HCT116 (cell line): Measurements from ENCODE around the gene FATE1. TPM values are rescaled to one million over a fixed set of nuclear protein-coding genes. Genes with fewer than 3 reads are reported as not detected.

Experiments used
- ATAC-seq: fragments of 200-7000 bp; cut with Tn5 transposase; 2 replicates; pipeline ENCODE4 v1.9.1; 2020; ENCODE audit warnings: mild to moderate bottlenecking, moderate library complexity
- BruUV-seq: library from RNA; stranded (reverse); fragments of 400-500 nt; replicated peaks from 2 replicates; lab custom pipeline; 2021; lab: Mats Ljungman, UMichigan
- CTCF ChIA-PET: fragments of 300-600 bp; sonication (Branson Sonifier 250); formaldehyde crosslinking; loops from one replicate; lab custom pipeline; 2021; ENCODE audit warnings: antibody characterized with exemption; lab: Charles Lee
- POLR2A ChIA-PET: fragments of 300-600, 350-600 bp; sonication (Branson Sonifier 250); formaldehyde crosslinking; loops from one replicate; lab custom pipeline; 2021; ENCODE audit warnings: antibody characterized with exemption; lab: Charles Lee
- RAD21 ChIA-PET, 2 experiments: fragments of 300-600 bp; sonication (Branson Sonifier 250); formaldehyde crosslinking; loops; one replicate each; lab custom pipeline; 2023; ENCODE audit warnings: low total read pairs in 2 of 2; ENCODE audit not compliant: uncharacterized antibody in 2 of 2, unreplicated experiment in 2 of 2, low non-redundant PET in 1 of 2; lab: Charles Lee
- DNase-seq: peaks from one replicate; pipeline ENCODE4 v3.0.0-alpha.2; 2010; ENCODE audit warnings: low read depth, low spot score
- H2AFZ ChIP-seq: fragments of 200-600 bp; shearing (Covaris generic), sonication (generic); 2 replicates; pipeline ENCODE4 v1.6.1; 2017; ENCODE audit warnings: low read depth, mixed run types, mixed read lengths, antibody characterized with exemption, low read length; ENCODE audit not compliant: poor library complexity, severe bottlenecking
- H3K27ac ChIP-seq: 2 replicates; pipeline ENCODE4 v1.5.1; 2012; ENCODE audit warnings: low read depth, low read length
- H3K27me3 ChIP-seq: fragments of 200-600 bp; sonication (generic); 2 replicates; pipeline ENCODE4 v1.6.1; 2016; ENCODE audit warnings: mixed run types, low read length, mixed read lengths; ENCODE audit not compliant: insufficient read depth
- H3K36me3 ChIP-seq, 2 experiments: fragments of 200-500 bp in 1 of 2; fragments of 200-600 bp in 1 of 2; sonication (Bioruptor generic) in 1 of 2; sonication (generic) in 1 of 2; 2 replicates each; pipeline versions ENCODE4 v1.5.1 to v1.6.1; 2014 to 2016; ENCODE audit warnings: low read length in 2 of 2, inconsistent platforms in 1 of 2, mixed read lengths in 1 of 2, mixed run types in 1 of 2; ENCODE audit not compliant: insufficient read depth in 2 of 2, control insufficient read depth in 1 of 2
- H3K4me1 ChIP-seq, 2 experiments: fragments of 200-600 bp in 1 of 2; sonication (generic) in 1 of 2; 2 replicates each; pipeline versions ENCODE4 v1.5.1 to v1.6.1; 2012 to 2017; ENCODE audit warnings: low read length in 2 of 2, inconsistent platforms in 1 of 2, mild to moderate bottlenecking in 1 of 2, mixed read lengths in 1 of 2, mixed run types in 1 of 2, moderate library complexity in 1 of 2; ENCODE audit not compliant: insufficient read depth in 2 of 2, control insufficient read depth in 1 of 2
- H3K4me2 ChIP-seq: fragments of 200-600 bp; sonication (generic); 2 replicates; pipeline ENCODE4 v1.6.1; 2017; ENCODE audit warnings: mixed run types, low read length, mixed read lengths
- H3K4me3 ChIP-seq, 2 experiments: fragments of 200-600 bp in 1 of 2; sonication (generic) in 1 of 2; replicated peaks in 1 of 2; 2 replicates each; pipeline ENCODE4 v1.5.1; 2011 to 2016; ENCODE audit warnings: low read length in 2 of 2, control low read depth in 1 of 2, low read depth in 1 of 2, mild to moderate bottlenecking in 1 of 2, mixed read lengths in 1 of 2, mixed run types in 1 of 2
- H3K79me2 ChIP-seq: fragments of 200-600 bp; sonication (generic); 2 replicates; pipeline ENCODE4 v1.6.1; 2017; ENCODE audit warnings: mild to moderate bottlenecking, mixed run types, low read length, moderate library complexity, mixed read lengths; ENCODE audit not compliant: insufficient read depth
- H3K9ac ChIP-seq: fragments of 200-600 bp; sonication (generic); 2 replicates; pipeline ENCODE4 v1.6.1; 2016; ENCODE audit warnings: low read length, mixed read lengths
- H3K9me2 ChIP-seq: fragments of 200-600 bp; sonication (generic), shearing (Covaris generic); 2 replicates; pipeline ENCODE4 v1.6.1; 2017; ENCODE audit warnings: mixed run types, mild to moderate bottlenecking, moderate library complexity; ENCODE audit not compliant: insufficient read depth
- H3K9me3 ChIP-seq, 2 experiments: fragments of 200-500 bp in 1 of 2; fragments of 200-600 bp in 1 of 2; sonication (Bioruptor generic) in 1 of 2; sonication (generic) in 1 of 2; 2 replicates each; pipeline ENCODE4 v1.6.1; 2014 to 2017; ENCODE audit warnings: low read length in 2 of 2, mixed read lengths in 2 of 2, inconsistent platforms in 1 of 2, low read depth in 1 of 2, mild to moderate bottlenecking in 1 of 2, mixed run types in 1 of 2, moderate library complexity in 1 of 2; ENCODE audit not compliant: control insufficient read depth in 1 of 2, insufficient read depth in 1 of 2
- H4K20me1 ChIP-seq: fragments of 200-600 bp; sonication (generic), shearing (Covaris generic); 2 replicates; pipeline ENCODE4 v1.6.1; 2017; ENCODE audit warnings: mixed run types, mild to moderate bottlenecking, moderate library complexity; ENCODE audit not compliant: insufficient read depth
- CBX3 ChIP-seq: IDR thresholded peaks from 2 replicates; pipeline ENCODE4 v1.6.1; 2012; ENCODE audit warnings: low read depth
- CEBPB ChIP-seq: IDR thresholded peaks from 2 replicates; pipeline ENCODE4 v1.6.1; 2012; ENCODE audit warnings: low read depth
- EGR1 ChIP-seq: IDR thresholded peaks from 2 replicates; pipeline ENCODE4 v1.6.1; 2012; ENCODE audit warnings: low read depth
- JUND ChIP-seq: IDR thresholded peaks from 2 replicates; pipeline ENCODE4 v1.6.1; 2012
- RAD21 ChIP-seq: IDR thresholded peaks from 2 replicates; pipeline ENCODE4 v1.6.1; 2012; ENCODE audit warnings: low read depth, mild to moderate bottlenecking
- ZFX ChIP-seq: fragments of 450-650 bp; IDR thresholded peaks from 2 replicates; pipeline ENCODE4 v1.6.1; 2017
- intact Hi-C: fragments of 100-400 bp; cut with micrococcal nuclease; formaldehyde crosslinking; loops from 2 replicates; pipeline ENCODE4 v1.10.0; 2022
- total RNA-seq: library from RNA; stranded (reverse); gene quantifications from one replicate; pipeline ENCODE4 v1.2.1, GENCODE V29; 2021; ENCODE audit not compliant: unreplicated experiment
- TF ChIP-seq, protein P1 (sequence below): IDR thresholded peaks from 2 replicates; pipeline ENCODE4 v1.6.1; 2011; ENCODE audit warnings: mild to moderate bottlenecking, low read length, moderate library complexity; ENCODE audit not compliant: insufficient replicate concordance; ENCODE audit errors: extremely low read depth
- TF ChIP-seq, protein P2 (sequence below): IDR thresholded peaks from 2 replicates; pipeline ENCODE4 v1.6.1; 2012; ENCODE audit warnings: low read depth
- TF ChIP-seq, protein P3 (sequence below), 3 experiments: fragments of 200-600 bp in 1 of 3; sonication (generic) in 1 of 3; IDR thresholded peaks in 2 of 3; conservative IDR thresholded peaks in 1 of 3; 2 replicates each; pipeline ENCODE4 v1.5.1; 2012 to 2017; ENCODE audit warnings: low read depth in 2 of 3, low read length in 2 of 3, antibody characterized with exemption in 1 of 3, borderline replicate concordance in 1 of 3, control low read depth in 1 of 3, mild to moderate bottlenecking in 1 of 3, mixed read lengths in 1 of 3, mixed run types in 1 of 3, moderate library complexity in 1 of 3; ENCODE audit not compliant: insufficient read depth in 1 of 3

FATE1 gene
- total RNA-seq, 1 experiment from 2014 or later, result not detected

- TF ChIP-seq RAD21 (no peak), JUND (no peak), ZFX (no peak)
- TF ChIP-seq, protein P1, sequence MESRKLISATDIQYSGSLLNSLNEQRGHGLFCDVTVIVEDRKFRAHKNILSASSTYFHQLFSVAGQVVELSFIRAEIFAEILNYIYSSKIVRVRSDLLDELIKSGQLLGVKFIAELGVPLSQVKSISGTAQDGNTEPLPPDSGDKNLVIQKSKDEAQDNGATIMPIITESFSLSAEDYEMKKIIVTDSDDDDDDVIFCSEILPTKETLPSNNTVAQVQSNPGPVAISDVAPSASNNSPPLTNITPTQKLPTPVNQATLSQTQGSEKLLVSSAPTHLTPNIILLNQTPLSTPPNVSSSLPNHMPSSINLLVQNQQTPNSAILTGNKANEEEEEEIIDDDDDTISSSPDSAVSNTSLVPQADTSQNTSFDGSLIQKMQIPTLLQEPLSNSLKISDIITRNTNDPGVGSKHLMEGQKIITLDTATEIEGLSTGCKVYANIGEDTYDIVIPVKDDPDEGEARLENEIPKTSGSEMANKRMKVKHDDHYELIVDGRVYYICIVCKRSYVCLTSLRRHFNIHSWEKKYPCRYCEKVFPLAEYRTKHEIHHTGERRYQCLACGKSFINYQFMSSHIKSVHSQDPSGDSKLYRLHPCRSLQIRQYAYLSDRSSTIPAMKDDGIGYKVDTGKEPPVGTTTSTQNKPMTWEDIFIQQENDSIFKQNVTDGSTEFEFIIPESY, result no peak
These were observed 37.0 kb downstream of the FATE1 start (continued) for GRCh38 chrX:151752847-151753246.

DNA sequence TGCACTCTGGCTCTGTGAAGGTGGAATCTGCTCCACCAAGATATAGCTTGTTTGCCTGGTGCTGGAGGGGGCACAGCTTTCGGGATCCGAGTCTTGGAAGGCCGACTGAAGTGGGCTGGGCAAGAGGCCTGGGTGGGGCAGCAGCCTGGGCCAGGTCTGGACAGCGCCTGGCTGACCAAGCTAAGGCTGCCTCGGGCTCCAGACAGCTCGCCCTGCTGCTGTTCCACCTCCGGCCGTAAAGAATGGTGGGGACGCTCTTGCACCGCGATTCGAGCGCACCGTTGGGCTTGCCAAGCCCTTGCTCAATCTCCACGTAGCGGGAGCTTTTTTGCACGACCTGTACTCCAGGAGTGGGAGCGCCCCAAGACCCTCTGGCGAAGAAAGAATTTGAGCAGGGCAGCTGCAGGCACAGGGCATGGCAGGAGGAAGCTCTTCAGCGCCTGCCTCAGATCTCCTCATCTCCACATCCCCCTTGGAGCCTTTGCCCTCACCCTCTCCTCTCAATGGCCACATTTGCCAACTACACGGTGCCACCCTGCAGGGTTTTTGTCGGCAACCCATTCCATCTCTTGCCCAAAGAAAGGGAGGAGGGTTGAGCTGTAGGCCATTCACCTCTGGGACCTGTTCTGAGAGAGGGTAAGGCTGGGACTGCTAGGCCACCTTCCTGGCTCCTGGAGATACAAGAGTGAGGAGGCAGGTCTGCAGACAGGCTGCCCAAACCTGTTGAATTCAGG lies 37.6 kb downstream of the FATE1 start:
- POLR2A ChIA-PET, result no interaction called here
- no peak overlapping the region for H3K4me3 ChIP-seq
- no peaks in the 10 kb centered on the region for H3K9me2 ChIP-seq
- no TSS peak for BruUV-seq
- peaks cover 4 to 7% of the 10 kb centered on the region in 2 experiments; a peak in 2 of 4 replicates for H3K4me1 ChIP-seq
- H3K27me3 ChIP-seq, result no peaks in the 10 kb centered on the region; the same call in 1 of the 2 replicates
- DNase-seq (peak; percentile 13), ATAC-seq (peak; percentile 93)
- H4K20me1 ChIP-seq, result no peaks in the 10 kb centered on the region
- no peak overlapping the region for H3K27ac ChIP-seq
- RAD21 ChIA-PET, result interaction anchor here (1.2 to 2.1 kb wide), 2 partner anchors 879 kb away, joined by 10 to 11 read pairs; no protein-coding TSS in a partner anchor
- TF ChIP-seq, protein P2, sequence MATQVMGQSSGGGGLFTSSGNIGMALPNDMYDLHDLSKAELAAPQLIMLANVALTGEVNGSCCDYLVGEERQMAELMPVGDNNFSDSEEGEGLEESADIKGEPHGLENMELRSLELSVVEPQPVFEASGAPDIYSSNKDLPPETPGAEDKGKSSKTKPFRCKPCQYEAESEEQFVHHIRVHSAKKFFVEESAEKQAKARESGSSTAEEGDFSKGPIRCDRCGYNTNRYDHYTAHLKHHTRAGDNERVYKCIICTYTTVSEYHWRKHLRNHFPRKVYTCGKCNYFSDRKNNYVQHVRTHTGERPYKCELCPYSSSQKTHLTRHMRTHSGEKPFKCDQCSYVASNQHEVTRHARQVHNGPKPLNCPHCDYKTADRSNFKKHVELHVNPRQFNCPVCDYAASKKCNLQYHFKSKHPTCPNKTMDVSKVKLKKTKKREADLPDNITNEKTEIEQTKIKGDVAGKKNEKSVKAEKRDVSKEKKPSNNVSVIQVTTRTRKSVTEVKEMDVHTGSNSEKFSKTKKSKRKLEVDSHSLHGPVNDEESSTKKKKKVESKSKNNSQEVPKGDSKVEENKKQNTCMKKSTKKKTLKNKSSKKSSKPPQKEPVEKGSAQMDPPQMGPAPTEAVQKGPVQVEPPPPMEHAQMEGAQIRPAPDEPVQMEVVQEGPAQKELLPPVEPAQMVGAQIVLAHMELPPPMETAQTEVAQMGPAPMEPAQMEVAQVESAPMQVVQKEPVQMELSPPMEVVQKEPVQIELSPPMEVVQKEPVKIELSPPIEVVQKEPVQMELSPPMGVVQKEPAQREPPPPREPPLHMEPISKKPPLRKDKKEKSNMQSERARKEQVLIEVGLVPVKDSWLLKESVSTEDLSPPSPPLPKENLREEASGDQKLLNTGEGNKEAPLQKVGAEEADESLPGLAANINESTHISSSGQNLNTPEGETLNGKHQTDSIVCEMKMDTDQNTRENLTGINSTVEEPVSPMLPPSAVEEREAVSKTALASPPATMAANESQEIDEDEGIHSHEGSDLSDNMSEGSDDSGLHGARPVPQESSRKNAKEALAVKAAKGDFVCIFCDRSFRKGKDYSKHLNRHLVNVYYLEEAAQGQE, result peak; percentile 24
- TF ChIP-seq, protein P3, sequence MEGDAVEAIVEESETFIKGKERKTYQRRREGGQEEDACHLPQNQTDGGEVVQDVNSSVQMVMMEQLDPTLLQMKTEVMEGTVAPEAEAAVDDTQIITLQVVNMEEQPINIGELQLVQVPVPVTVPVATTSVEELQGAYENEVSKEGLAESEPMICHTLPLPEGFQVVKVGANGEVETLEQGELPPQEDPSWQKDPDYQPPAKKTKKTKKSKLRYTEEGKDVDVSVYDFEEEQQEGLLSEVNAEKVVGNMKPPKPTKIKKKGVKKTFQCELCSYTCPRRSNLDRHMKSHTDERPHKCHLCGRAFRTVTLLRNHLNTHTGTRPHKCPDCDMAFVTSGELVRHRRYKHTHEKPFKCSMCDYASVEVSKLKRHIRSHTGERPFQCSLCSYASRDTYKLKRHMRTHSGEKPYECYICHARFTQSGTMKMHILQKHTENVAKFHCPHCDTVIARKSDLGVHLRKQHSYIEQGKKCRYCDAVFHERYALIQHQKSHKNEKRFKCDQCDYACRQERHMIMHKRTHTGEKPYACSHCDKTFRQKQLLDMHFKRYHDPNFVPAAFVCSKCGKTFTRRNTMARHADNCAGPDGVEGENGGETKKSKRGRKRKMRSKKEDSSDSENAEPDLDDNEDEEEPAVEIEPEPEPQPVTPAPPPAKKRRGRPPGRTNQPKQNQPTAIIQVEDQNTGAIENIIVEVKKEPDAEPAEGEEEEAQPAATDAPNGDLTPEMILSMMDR (IDR thresholded peaks at IDR 0.05 in 2 of 3, conservative IDR thresholded peaks at IDR 0.05 in 1 of 3; ENCODE audit: borderline replicate concordance in 1 of 3, insufficient read depth in 1 of 3, low read depth in 2 of 3, low read length in 2 of 3), result peak; percentile 50 to 79 (median 67); a peak in 5 of 6 replicates
- TF ChIP-seq CBX3 (no peak), CEBPB (peak; percentile 73), EGR1 (no peak), RAD21 (peak; percentile 85)
- CTCF ChIA-PET, result interaction anchor here (0.6 to 2.8 kb wide), 11 partner anchors 15 to 1068 kb away, joined by 3 to 32 read pairs (median 4); partner anchors contain the start of gene GABRQ
- H3K4me2 ChIP-seq, result peak overlapping the region; percentile 25
- no peak overlapping the region for H3K9ac ChIP-seq
- no peaks in the 10 kb centered on the region for H3K79me2 ChIP-seq
- H3K36me3 ChIP-seq, result no peaks in the 10 kb centered on the region
- intact Hi-C loops, result loop anchor here (1.0 to 5.0 kb wide), 3 partner anchors 589 to 883 kb away; no protein-coding TSS in a partner anchor
- no peaks in the 10 kb centered on the region for H3K9me3 ChIP-seq
- no peak overlapping the region for H2AFZ ChIP-seq
